Upper lobe of left lung (tissue), 6 donors: ENCODE data around the gene PPP1R9A. TPM values are rescaled to one million over a fixed set of nuclear protein-coding genes. Genes with fewer than 3 reads are reported as not detected.

Experiments used
- ATAC-seq, 2 donors: fragments of 200-7000 bp; cut with Tn5 transposase; one replicate each; pipeline ENCODE4 v1.9.1; 2022; ENCODE audit warnings: mild to moderate bottlenecking in 2 of 2, moderate library complexity in 2 of 2; ENCODE audit not compliant: low FRiP score in 2 of 2
- DNase-seq, 2 donors: peaks; one replicate each; pipeline ENCODE4 v3.0.0-alpha.2; 2019 to 2020
- H3K27ac ChIP-seq, 4 donors: fragments of 200-600 bp; sonication (generic); one replicate each; pipeline ENCODE4 v1.5.1; 2016 to 2019
- H3K27me3 ChIP-seq, 4 donors: fragments of 200-600 bp; sonication (generic); one replicate each; pipeline ENCODE4 v1.5.1; 2017 to 2019
- H3K36me3 ChIP-seq, 4 donors: fragments of 200-600 bp; sonication (generic); one replicate each; pipeline ENCODE4 v1.5.1; 2016 to 2019
- H3K4me1 ChIP-seq, 4 donors: fragments of 200-600 bp; sonication (generic); one replicate each; pipeline ENCODE4 v1.5.1; 2018 to 2019
- H3K4me3 ChIP-seq, 4 donors: fragments of 200-600 bp; sonication (generic); one replicate each; pipeline ENCODE4 v1.5.1; 2017 to 2019; ENCODE audit warnings: mild to moderate bottlenecking in 2 of 4, moderate library complexity in 1 of 4
- H3K9me3 ChIP-seq, 4 donors: fragments of 200-600 bp; sonication (generic); one replicate each; pipeline ENCODE4 v1.5.1; 2018 to 2019
- CTCF ChIP-seq, 6 experiments: fragments of 450-650 bp in 4 of 6; fragments of 200-600 bp in 2 of 6; sonication (generic) in 2 of 6; IDR thresholded peaks; one replicate each; pipeline ENCODE4 v1.5.1; 2016 to 2019; ENCODE audit warnings: antibody characterized with exemption in 6 of 6
- EP300 ChIP-seq, 4 donors: sonication (generic); formaldehyde crosslinking; IDR thresholded peaks; one replicate each; pipeline ENCODE4 v1.5.1; 2017; ENCODE audit warnings: antibody characterized with exemption in 4 of 4, control low read depth in 2 of 4
- POLR2A ChIP-seq, 4 donors: fragments of 450-650 bp; IDR thresholded peaks; one replicate each; pipeline ENCODE4 v1.5.1; 2016 to 2017; ENCODE audit warnings: antibody characterized with exemption in 4 of 4, mild to moderate bottlenecking in 2 of 4
- POLR2AphosphoS5 ChIP-seq, 2 donors: sonication (generic); formaldehyde crosslinking; IDR thresholded peaks; one replicate each; pipeline ENCODE4 v1.5.1; 2017; ENCODE audit warnings: antibody characterized with exemption in 2 of 2
- WGBS, 2 donors: methylation state at CpG; one replicate each; pipeline ENCODE4 v1.1.5; 2017 to 2018; 5-methylcytosine and 5-hydroxymethylcytosine counted together
- total RNA-seq, 6 donors: library from RNA; depleted of rRNA in 4 of 6; stranded (reverse); fragments of >200 nt in 4 of 6; gene quantifications; one replicate each; pipeline versions ENCODE4 v1.1.0 to v1.2.1, GENCODE V29; 2016 to 2021
- donor health status: DM: no; HTN: no; CAD: no; lungs with moderate emphysema.
- donor health status: DM: no; HTN: yes; CAD: no; lungs with severe emphysema.

Gene PPP1R9A
- total RNA-seq, 6 donors from 2014 or later = 16.9 to 41.9 (median 26.2) TPM

DNA sequence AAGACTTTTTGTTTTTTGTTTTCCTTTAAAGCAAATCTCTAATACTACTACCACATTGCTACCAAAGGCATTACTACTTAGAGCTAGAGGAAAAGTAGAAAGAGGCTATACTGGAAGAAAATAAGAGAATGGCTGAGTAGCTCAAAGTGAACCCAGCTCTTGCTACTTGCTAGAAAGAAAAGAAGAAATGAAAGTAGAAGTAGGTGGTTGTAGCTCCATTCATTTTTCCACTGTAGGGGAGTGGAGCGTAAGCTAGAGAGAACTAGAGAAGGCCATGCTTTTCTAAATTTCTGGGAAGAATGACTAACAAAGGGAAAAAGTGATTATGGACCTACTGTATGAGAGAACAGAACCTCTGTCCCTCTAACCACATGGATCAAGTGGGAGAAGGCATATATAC, 232.5 kb downstream of the PPP1R9A start:
- DNase-seq = no peak
- H3K36me3 ChIP-seq = no peaks in the 10 kb centered on the region
- no peaks in the 10 kb centered on the region for H3K27me3 ChIP-seq
- H3K27ac ChIP-seq = no peak overlapping the region
- no peaks in the 10 kb centered on the region for H3K9me3 ChIP-seq
- WGBS, 2 donors = 82 to 90% methylated on average over 1 of the region's 1 CpG
- no peak overlapping the region for H3K4me3 ChIP-seq
- TF ChIP-seq POLR2AphosphoS5 (IDR thresholded peaks at IDR 0.05) (no peak), EP300 (IDR thresholded peaks at IDR 0.05) (no peak), POLR2A (IDR thresholded peaks at IDR 0.05) (no peak), CTCF (IDR thresholded peaks at IDR 0.05) (no peak)
- ATAC-seq = no peak
- no peaks in the 10 kb centered on the region for H3K4me1 ChIP-seq

DNA sequence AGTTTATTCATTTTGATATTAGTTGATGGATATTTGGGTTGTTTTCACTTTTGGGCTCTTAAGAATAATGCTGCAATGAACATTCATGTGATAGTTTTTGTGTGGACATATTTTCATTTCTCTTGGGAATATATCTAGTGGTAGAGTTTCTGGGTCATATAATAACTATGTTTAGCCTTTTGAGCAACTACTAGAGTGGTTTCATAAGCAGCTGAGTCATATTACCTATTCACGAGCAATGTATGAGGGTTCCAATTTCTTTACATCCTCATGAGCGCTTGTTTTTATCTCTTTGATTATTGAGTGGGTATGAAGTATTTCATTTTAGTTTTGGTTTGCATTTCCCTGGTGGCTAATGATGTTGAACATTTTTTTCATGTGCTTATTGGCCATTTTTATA, 234.4 kb downstream of the PPP1R9A start:
- ATAC-seq (no peak), DNase-seq (no peak)
- no peaks in the 10 kb centered on the region for H3K4me1 ChIP-seq
- WGBS, 2 donors = 81% methylated on average over 2 of the region's 2 CpGs
- no peak for TF ChIP-seq EP300 (IDR thresholded peaks at IDR 0.05)
- no peak for TF ChIP-seq POLR2AphosphoS5 (IDR thresholded peaks at IDR 0.05)
- TF ChIP-seq POLR2A (IDR thresholded peaks at IDR 0.05) = no peak
- TF ChIP-seq CTCF (IDR thresholded peaks at IDR 0.05) = no peak
- no peak overlapping the region for H3K27ac ChIP-seq
- no peaks in the 10 kb centered on the region for H3K36me3 ChIP-seq
- no peaks in the 10 kb centered on the region for H3K27me3 ChIP-seq
- no peaks in the 10 kb centered on the region for H3K9me3 ChIP-seq
- no peak overlapping the region for H3K4me3 ChIP-seq

DNA sequence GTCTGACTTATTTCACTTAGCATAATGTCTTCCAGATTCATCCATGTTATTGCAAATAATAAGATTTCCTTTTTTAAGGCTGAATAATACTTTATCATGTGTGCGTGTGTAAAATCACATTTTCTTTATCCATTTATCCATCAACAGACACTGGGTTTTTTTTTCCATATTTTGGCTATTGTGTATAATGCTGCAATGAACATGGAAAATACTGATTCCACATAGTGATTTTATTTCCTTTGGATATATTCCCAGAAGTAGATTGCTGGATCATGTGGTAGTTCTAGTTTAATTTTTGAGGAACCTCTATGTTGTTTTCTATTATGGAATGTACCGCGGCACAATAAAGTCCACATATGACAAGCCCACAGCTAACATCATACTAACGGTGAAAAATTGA, 236.9 kb downstream of the PPP1R9A start:
- DNase-seq (no peak), ATAC-seq (no peak)
- Histone ChIP-seq H3K9me3 (no peaks in the 10 kb centered on the region), H3K27ac (no peak overlapping the region), H3K36me3 (no peaks in the 10 kb centered on the region), H3K4me1 (no peaks in the 10 kb centered on the region), H3K4me3 (no peak overlapping the region), H3K27me3 (no peaks in the 10 kb centered on the region)
- WGBS, 2 donors = 96 to 98% methylated on average over 4 of the region's 4 CpGs
- no peak for TF ChIP-seq POLR2A (IDR thresholded peaks at IDR 0.05)
- TF ChIP-seq CTCF (IDR thresholded peaks at IDR 0.05) = no peak
- TF ChIP-seq POLR2AphosphoS5 (IDR thresholded peaks at IDR 0.05) = no peak
- TF ChIP-seq EP300 (IDR thresholded peaks at IDR 0.05) = no peak

DNA sequence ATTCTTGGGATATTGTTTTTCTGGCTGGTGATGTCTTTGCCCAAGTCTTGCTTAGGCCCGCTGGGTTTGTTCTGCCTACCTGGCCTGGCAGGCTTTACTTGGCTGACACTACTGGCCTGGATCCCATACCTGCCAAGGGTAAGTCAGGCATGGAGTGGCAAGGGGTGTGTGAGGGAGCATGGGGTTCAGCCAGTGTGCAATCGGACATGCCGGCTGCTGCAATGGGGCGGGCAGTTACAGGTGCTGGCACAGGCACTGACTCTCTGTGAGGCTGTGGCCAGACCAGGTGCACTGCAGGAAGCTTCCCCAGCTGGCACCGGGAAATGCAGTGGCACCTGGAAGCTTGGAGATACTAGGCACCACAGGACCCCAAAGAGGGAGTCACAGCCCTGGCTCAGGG, 248.6 kb downstream of the PPP1R9A start:
- H3K36me3 ChIP-seq = no peaks in the 10 kb centered on the region
- peak in 1 of 2 donors; percentile 8 for ATAC-seq

More for the DNA sequence above, 248.6 kb downstream of the PPP1R9A start:
- TF ChIP-seq POLR2A (IDR thresholded peaks at IDR 0.05) = no peak
- TF ChIP-seq EP300 (IDR thresholded peaks at IDR 0.05) = no peak
- no peak for TF ChIP-seq POLR2AphosphoS5 (IDR thresholded peaks at IDR 0.05)
- no peak for TF ChIP-seq CTCF (IDR thresholded peaks at IDR 0.05)
- no peak overlapping the region for H3K27ac ChIP-seq
- H3K9me3 ChIP-seq = no peaks in the 10 kb centered on the region
- 85 to 90% methylated on average over 3 to 5 of the region's 5 CpGs for WGBS, 2 donors
- H3K4me3 ChIP-seq = no peak overlapping the region
- DNase-seq = peak in 1 of 2 donors; percentile 42
- no peaks in the 10 kb centered on the region for H3K4me1 ChIP-seq
- H3K27me3 ChIP-seq = no peaks in the 10 kb centered on the region
